H1 (cell line): ENCODE results near the gene MBOAT1. TPM values are rescaled to one million over a fixed set of nuclear protein-coding genes. Genes with fewer than 3 reads are reported as not detected.

ENCODE experiments used
- CTCF ChIA-PET: fragments of 300-600 bp; sonication (Branson Sonifier 250); formaldehyde crosslinking; loops from one replicate; lab custom pipeline; 2021; ENCODE audit not compliant: partially characterized antibody; lab: Charles Lee
- POLR2A ChIA-PET: fragments of 300-600 bp; sonication (Branson Sonifier 250); formaldehyde crosslinking; loops from one replicate; lab custom pipeline; 2021; ENCODE audit warnings: inconsistent platforms; ENCODE audit not compliant: partially characterized antibody; lab: Charles Lee
- DNase-seq, 2 experiments: peaks; one replicate each; pipeline versions ENCODE4 v3.0.0 to v3.0.0-alpha.2; 2010 to 2022; ENCODE audit warnings: low spot score in 2 of 2, low read depth in 1 of 2, mixed read lengths in 1 of 2
- FAIRE-seq: peaks from 2 replicates; lab custom pipeline; 2011; peaks lifted over from hg19 to GRCh38; lab: Jason Lieb, UNC
- H2AFZ ChIP-seq: 2 replicates; pipeline ENCODE4 v1.8.1; 2012; ENCODE audit warnings: low read length, inconsistent platforms
- H2AK5ac ChIP-seq: 2 replicates; pipeline ENCODE4 v1.6.1; 2013; ENCODE audit warnings: low read depth, low read length
- H2BK120ac ChIP-seq: replicated peaks from 2 replicates; pipeline ENCODE3; 2013; ENCODE audit warnings: low read depth, low read length, inconsistent platforms
- H2BK12ac ChIP-seq: 2 replicates; pipeline ENCODE4 v1.6.1; 2013; ENCODE audit warnings: low read depth, low read length
- H2BK15ac ChIP-seq: 2 replicates; pipeline ENCODE4 v1.6.1; 2013; ENCODE audit warnings: low read length
- H2BK20ac ChIP-seq: 2 replicates; pipeline ENCODE4 v1.6.1; 2013; ENCODE audit warnings: low read length
- H2BK5ac ChIP-seq: 2 replicates; pipeline ENCODE4 v1.6.1; 2013; ENCODE audit warnings: low read depth, low read length
- H3K14ac ChIP-seq: 2 replicates; pipeline ENCODE4 v1.6.1; 2013; ENCODE audit warnings: inconsistent platforms; ENCODE audit not compliant: insufficient read length
- H3K18ac ChIP-seq: 2 replicates; pipeline ENCODE4 v1.6.1; 2013; ENCODE audit warnings: low read length; ENCODE audit errors: extremely low read depth
- H3K23ac ChIP-seq: 2 replicates; pipeline ENCODE4 v1.6.1; 2013; ENCODE audit warnings: inconsistent platforms; ENCODE audit not compliant: insufficient read length
- H3K23me2 ChIP-seq: 2 replicates; pipeline ENCODE4 v1.6.1; 2013; ENCODE audit warnings: low read depth, low read length
- H3K27ac ChIP-seq: 2 replicates; pipeline ENCODE4 v1.6.1; 2011; ENCODE audit warnings: low read depth, low read length, inconsistent platforms
- H3K27me3 ChIP-seq, 4 experiments: replicated peaks in 1 of 4; 1 replicate in 1 of 4; 2 replicates in 3 of 4; pipeline versions ENCODE4 v1.6.1 to v1.8.1; 2011 to 2013; ENCODE audit warnings: low read length in 3 of 4, mild to moderate bottlenecking in 3 of 4, inconsistent platforms in 2 of 4, mixed read lengths in 2 of 4, moderate library complexity in 1 of 4; ENCODE audit not compliant: control insufficient read depth in 3 of 4, insufficient read depth in 3 of 4; ENCODE audit errors: extremely low read depth in 1 of 4
- H3K36me3 ChIP-seq, 4 experiments: 2 replicates each; pipeline versions ENCODE4 v1.6.1 to v1.8.1; 2011 to 2013; ENCODE audit warnings: mild to moderate bottlenecking in 4 of 4, low read length in 3 of 4, moderate library complexity in 2 of 4, control low read depth in 1 of 4, inconsistent platforms in 1 of 4; ENCODE audit not compliant: insufficient read depth in 4 of 4, control insufficient read depth in 2 of 4
- H3K4ac ChIP-seq: replicated peaks from 2 replicates; pipeline ENCODE3; 2013; ENCODE audit warnings: low read length, low read depth, mixed read lengths, inconsistent platforms; ENCODE audit not compliant: insufficient read length
- H3K4me1 ChIP-seq, 4 experiments: replicated peaks in 1 of 4; 1 replicate in 1 of 4; 2 replicates in 3 of 4; pipeline versions ENCODE4 v1.6.1 to v1.8.1; 2011 to 2013; ENCODE audit warnings: low read length in 3 of 4, inconsistent platforms in 2 of 4, mixed read lengths in 1 of 4; ENCODE audit not compliant: insufficient read depth in 4 of 4, control insufficient read depth in 3 of 4
- H3K4me2 ChIP-seq, 2 experiments: 2 replicates each; pipeline versions ENCODE4 v1.6.1 to v1.8.1; 2011 to 2013; ENCODE audit warnings: low read depth in 2 of 2, low read length in 2 of 2, control low read depth in 1 of 2, inconsistent platforms in 1 of 2, mild to moderate bottlenecking in 1 of 2; ENCODE audit not compliant: insufficient read depth in 1 of 2
- H3K4me3 ChIP-seq, 4 experiments: fragments of 200-600, 300-600 bp in 1 of 4; sonication (generic), shearing (Covaris generic), sonication (Bioruptor Twin) in 1 of 4; 2 replicates each; pipeline versions ENCODE4 v1.5.1 to v1.8.1; 2011 to 2016; ENCODE audit warnings: low read length in 4 of 4, low read depth in 3 of 4, control low read depth in 2 of 4, inconsistent platforms in 2 of 4, mild to moderate bottlenecking in 2 of 4, mixed read lengths in 1 of 4, moderate library complexity in 1 of 4; ENCODE audit not compliant: insufficient read depth in 2 of 4; ENCODE audit errors: extremely low read depth in 1 of 4
- H3K56ac ChIP-seq: replicated peaks from 2 replicates; pipeline ENCODE3; 2013; ENCODE audit warnings: low read depth, mild to moderate bottlenecking, mixed read lengths, low read length, inconsistent platforms; ENCODE audit not compliant: insufficient read length
- H3K79me1 ChIP-seq: 2 replicates; pipeline ENCODE4 v1.6.1; 2013; ENCODE audit warnings: low read depth, low read length, control low read depth
- H3K79me2 ChIP-seq, 2 experiments: 2 replicates each; pipeline versions ENCODE4 v1.6.1 to v1.8.1; 2012 to 2013; ENCODE audit warnings: low read length in 2 of 2, mild to moderate bottlenecking in 2 of 2, inconsistent platforms in 1 of 2; ENCODE audit not compliant: insufficient read depth in 2 of 2, control insufficient read depth in 1 of 2
- H3K9ac ChIP-seq, 4 experiments: replicated peaks in 1 of 4; 1 replicate in 1 of 4; 2 replicates in 3 of 4; pipeline versions ENCODE4 v1.6.1 to v1.8.1; 2011 to 2013; ENCODE audit warnings: low read depth in 3 of 4, low read length in 3 of 4, control low read depth in 2 of 4, mild to moderate bottlenecking in 2 of 4, moderate library complexity in 2 of 4, inconsistent platforms in 1 of 4; ENCODE audit errors: extremely low read depth in 1 of 4
- H3K9me3 ChIP-seq, 2 experiments: 2 replicates each; pipeline versions ENCODE4 v1.6.1 to v1.8.1; 2012 to 2013; ENCODE audit warnings: mild to moderate bottlenecking in 2 of 2, moderate library complexity in 2 of 2, control low read depth in 1 of 2, inconsistent platforms in 1 of 2, low read depth in 1 of 2, low read length in 1 of 2, mixed read lengths in 1 of 2; ENCODE audit not compliant: insufficient read depth in 2 of 2
- H4K20me1 ChIP-seq, 2 experiments: replicated peaks in 1 of 2; 2 replicates each; pipeline versions ENCODE3 to v1.8.1; 2011 to 2013; ENCODE audit warnings: inconsistent platforms in 2 of 2, low read length in 2 of 2, mild to moderate bottlenecking in 1 of 2; ENCODE audit not compliant: insufficient read depth in 2 of 2, control insufficient read depth in 1 of 2
- H4K5ac ChIP-seq: 2 replicates; pipeline ENCODE4 v1.6.1; 2013; ENCODE audit warnings: low read length, low read depth, mixed read lengths, inconsistent platforms; ENCODE audit not compliant: insufficient read length
- H4K8ac ChIP-seq: 2 replicates; pipeline ENCODE4 v1.8.0; 2013; ENCODE audit warnings: mild to moderate bottlenecking, moderate library complexity, low read length, inconsistent platforms; ENCODE audit not compliant: insufficient read depth; ENCODE audit errors: extremely low read depth
- H4K91ac ChIP-seq: replicated peaks from 2 replicates; pipeline ENCODE3; 2013; ENCODE audit warnings: low read length, mixed read lengths, inconsistent platforms; ENCODE audit not compliant: insufficient read length
- CBX5 ChIP-seq: fragments of 300-800, 300-1000 bp; sonication (generic); IDR thresholded peaks from 2 replicates; pipeline ENCODE4 v1.7.1; 2016; ENCODE audit warnings: antibody characterized with exemption, low read length, low read depth
- CHD1 ChIP-seq: IDR thresholded peaks from 2 replicates; pipeline ENCODE4 v1.6.1; 2012; ENCODE audit warnings: low read depth, low read length, improper control_type of control experiment
- CTBP2 ChIP-seq: IDR thresholded peaks from 2 replicates; pipeline ENCODE4 v1.7.0; 2011; ENCODE audit warnings: borderline replicate concordance, mild to moderate bottlenecking, moderate library complexity, mixed read lengths, low read length; ENCODE audit not compliant: insufficient read depth, insufficient read length
- POLR2AphosphoS5 ChIP-seq: IDR thresholded peaks from 2 replicates; pipeline ENCODE4 v1.6.1; 2011; ENCODE audit warnings: low read depth, low read length
- SP4 ChIP-seq: IDR thresholded peaks from 2 replicates; pipeline ENCODE4 v1.6.1; 2012; ENCODE audit warnings: low read length, inconsistent platforms
- TCF12 ChIP-seq: IDR thresholded peaks from 2 replicates; pipeline ENCODE4 v1.6.1; 2011; ENCODE audit warnings: low read depth, mild to moderate bottlenecking, low read length
- WGBS, 2 experiments: shearing (Covaris generic) in 1 of 2; methylation state at CpG; one replicate each; pipeline versions ENCODE4 v1.1.6 to v1.1.7; 2013 to 2015; ENCODE audit warnings: low lambda C conversion rate in 2 of 2, mixed read lengths in 2 of 2, inconsistent platforms in 1 of 2, low coverage in 1 of 2, missing lambda C conversion rate in 1 of 2; ENCODE audit not compliant: insufficient replicate concordance in 2 of 2, insufficient coverage in 1 of 2, insufficient read length in 1 of 2; ENCODE audit errors: extremely low coverage in 1 of 2, missing lambda C conversion rate in 1 of 2; 5-methylcytosine and 5-hydroxymethylcytosine counted together
- polyA plus RNA-seq, 7 experiments: library from polyadenylated mRNA; depleted of rRNA in 3 of 7; stranded (reverse) in 5 of 7; unstranded in 2 of 7; fragments of >200 nt in 5 of 7; fragments of 200-250 nt in 2 of 7; gene quantifications; 1 replicate in 5 of 7; 2 replicates in 1 of 7; 4 replicates in 1 of 7; pipeline versions ENCODE4 v1.2.1 to v1.2.3, GENCODE V29; 2011 to 2013; ENCODE audit warnings: missing spikeins in 2 of 7, mixed read lengths in 2 of 7
- total RNA-seq: library from RNA; stranded (reverse); fragmentation: NEBNext Ultra II Directional; extraction: Animal tissue kit (Norgen Biotek cat#: 25700); gene quantifications from 2 replicates; pipeline ENCODE4 v1.2.1, GENCODE V29; 2021
- TF ChIP-seq, protein P1 (sequence below), 3 experiments: IDR thresholded peaks; 1 replicate in 2 of 3; 2 replicates in 1 of 3; pipeline versions ENCODE4 v1.5.1 to v1.6.1; 2011; ENCODE audit warnings: low read length in 3 of 3, mild to moderate bottlenecking in 3 of 3, inconsistent platforms in 2 of 3, low read depth in 1 of 3, moderate library complexity in 1 of 3; ENCODE audit not compliant: insufficient read depth in 1 of 3; ENCODE audit errors: control extremely low read depth in 1 of 3

MBOAT1 gene
- total and polyA plus RNA-seq, 2 of the 8 experiments (the other 6 are each of a cell fraction or from before 2014, with no cell fraction given), result 4.9 to 19.5 TPM

DNA sequence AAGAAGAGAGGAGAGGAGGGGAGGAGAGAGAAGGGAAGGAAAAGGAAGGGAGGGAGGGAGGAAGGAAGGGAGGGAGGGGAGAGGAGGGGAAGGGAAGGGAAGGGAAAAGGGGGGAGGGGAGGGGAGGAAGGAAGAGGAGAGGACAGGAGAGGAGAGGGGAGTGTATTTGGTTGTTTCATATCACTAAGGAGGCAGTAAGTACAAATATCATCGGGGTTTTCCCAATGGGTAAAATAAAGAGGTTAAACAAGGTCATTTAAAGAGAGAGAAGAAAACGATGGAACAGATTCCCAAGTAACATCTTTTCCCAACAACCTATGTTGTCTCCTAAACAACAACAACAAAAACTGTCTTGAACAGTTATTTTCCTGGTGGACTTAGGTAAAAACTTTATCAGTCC lies 43.6 kb downstream of the MBOAT1 start:
- Histone ChIP-seq H3K14ac (no peak overlapping the region), H3K56ac (no peak overlapping the region), H2BK120ac (no peak overlapping the region), H2BK12ac (no peak overlapping the region), H2AK5ac (no peak overlapping the region), H3K9ac (no peak overlapping the region), H2AFZ (no peak overlapping the region), H3K18ac (no peak overlapping the region), H2BK20ac (no peak overlapping the region), H4K91ac (no peak overlapping the region), H3K27ac (no peak overlapping the region), H2BK15ac (no peak overlapping the region), H3K79me1 (no peaks in the 10 kb centered on the region; the same call in 1 of the 2 replicates), H2BK5ac (no peak overlapping the region), H3K23ac (no peak overlapping the region), H4K5ac (no peak overlapping the region), H3K27me3 (no peaks in the 10 kb centered on the region), H4K20me1 (peaks cover 0 to 2% of the 10 kb centered on the region in 2 experiments), H3K4ac (no peak overlapping the region), H4K8ac (no peak overlapping the region), H3K23me2 (no peaks in the 10 kb centered on the region), H3K4me2 (no peak overlapping the region), H3K4me3 (no peak overlapping the region), H3K79me2 (no peaks in the 10 kb centered on the region), H3K36me3 (no peaks in the 10 kb centered on the region), H3K9me3 (no peaks in the 10 kb centered on the region), H3K4me1 (no peaks in the 10 kb centered on the region)
- no peak for DNase-seq
- no peak for FAIRE-seq
- TF ChIP-seq CTBP2, result no peak
- no peak for TF ChIP-seq POLR2AphosphoS5
- TF ChIP-seq CBX5, result no peak
- TF ChIP-seq, protein P1, sequence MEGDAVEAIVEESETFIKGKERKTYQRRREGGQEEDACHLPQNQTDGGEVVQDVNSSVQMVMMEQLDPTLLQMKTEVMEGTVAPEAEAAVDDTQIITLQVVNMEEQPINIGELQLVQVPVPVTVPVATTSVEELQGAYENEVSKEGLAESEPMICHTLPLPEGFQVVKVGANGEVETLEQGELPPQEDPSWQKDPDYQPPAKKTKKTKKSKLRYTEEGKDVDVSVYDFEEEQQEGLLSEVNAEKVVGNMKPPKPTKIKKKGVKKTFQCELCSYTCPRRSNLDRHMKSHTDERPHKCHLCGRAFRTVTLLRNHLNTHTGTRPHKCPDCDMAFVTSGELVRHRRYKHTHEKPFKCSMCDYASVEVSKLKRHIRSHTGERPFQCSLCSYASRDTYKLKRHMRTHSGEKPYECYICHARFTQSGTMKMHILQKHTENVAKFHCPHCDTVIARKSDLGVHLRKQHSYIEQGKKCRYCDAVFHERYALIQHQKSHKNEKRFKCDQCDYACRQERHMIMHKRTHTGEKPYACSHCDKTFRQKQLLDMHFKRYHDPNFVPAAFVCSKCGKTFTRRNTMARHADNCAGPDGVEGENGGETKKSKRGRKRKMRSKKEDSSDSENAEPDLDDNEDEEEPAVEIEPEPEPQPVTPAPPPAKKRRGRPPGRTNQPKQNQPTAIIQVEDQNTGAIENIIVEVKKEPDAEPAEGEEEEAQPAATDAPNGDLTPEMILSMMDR (IDR thresholded peaks at IDR 0.05; ENCODE audit: control extremely low read depth in 1 of 3, insufficient read depth in 1 of 3, low read depth in 1 of 3, low read length in 3 of 3), result no peak
- no peak for TF ChIP-seq CHD1
- no peak for TF ChIP-seq TCF12
- no peak for TF ChIP-seq SP4
- ChIA-PET CTCF (no interaction called here), POLR2A (no interaction called here)
- WGBS, 2 experiments, result 75% methylated on average over 1 of the region's 2 CpGs; no CpG with 5 or more reads in 1 of the 2 experiments
